GM18873 (cell line): ENCODE measurements around the gene ERVV-1.
"Not testable (repeated sequence)": the region's sequence is repeated elsewhere in the genome, so short reads cannot be mapped to it uniquely, and the experiment has no call there.

ENCODE experiments used
- ATAC-seq: cut with Tn5 transposase; IDR thresholded peaks from one replicate; pipeline ENCODE4 v1.9.1; 2021; ENCODE audit warnings: mild to moderate bottlenecking, moderate library complexity, moderate number of reproducible peaks; ENCODE audit not compliant: unreplicated experiment, low FRiP score

ERVV-1 gene, protein sequence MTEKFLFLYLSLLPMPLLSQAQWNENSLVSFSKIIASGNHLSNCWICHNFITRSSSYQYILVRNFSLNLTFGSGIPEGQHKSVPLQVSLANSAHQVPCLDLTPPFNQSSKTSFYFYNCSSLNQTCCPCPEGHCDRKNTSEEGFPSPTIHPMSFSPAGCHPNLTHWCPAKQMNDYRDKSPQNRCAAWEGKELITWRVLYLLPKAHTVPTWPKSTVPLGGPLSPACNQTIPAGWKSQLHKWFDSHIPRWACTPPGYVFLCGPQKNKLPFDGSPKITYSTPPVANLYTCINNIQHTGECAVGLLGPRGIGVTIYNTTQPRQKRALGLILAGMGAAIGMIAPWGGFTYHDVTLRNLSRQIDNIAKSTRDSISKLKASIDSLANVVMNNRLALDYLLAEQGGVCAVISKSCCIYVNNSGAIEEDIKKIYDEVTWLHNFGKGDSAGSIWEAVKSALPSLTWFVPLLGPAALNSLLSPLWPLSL

GRCh38 chr19:53013621-53014020, at the start of gene ERVV-1:
ERVV-1 (plus strand) TSS chr19:53013921; CDS start chr19:53014091, 170 bp downstream.
- ATAC-seq = no peak

DNA sequence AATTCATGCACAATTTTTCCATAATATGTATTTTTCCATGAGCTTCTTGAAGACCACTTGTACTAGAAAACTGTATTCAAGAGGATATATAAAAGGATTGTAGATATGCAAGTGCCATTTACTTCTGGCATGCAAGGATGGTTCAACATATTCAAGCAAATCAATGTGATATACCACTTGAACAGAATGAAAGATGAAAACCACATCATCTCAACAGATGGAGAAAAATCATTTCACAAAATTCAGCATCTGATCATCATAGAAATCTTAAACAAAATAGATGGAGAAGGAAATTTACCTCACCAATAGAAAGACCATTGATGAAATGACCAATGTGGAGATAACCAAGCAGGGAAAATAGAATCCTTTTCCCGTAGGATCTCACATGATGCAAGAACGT, 45.9 kb upstream of the ERVV-1 start:
- no peak for ATAC-seq

DNA sequence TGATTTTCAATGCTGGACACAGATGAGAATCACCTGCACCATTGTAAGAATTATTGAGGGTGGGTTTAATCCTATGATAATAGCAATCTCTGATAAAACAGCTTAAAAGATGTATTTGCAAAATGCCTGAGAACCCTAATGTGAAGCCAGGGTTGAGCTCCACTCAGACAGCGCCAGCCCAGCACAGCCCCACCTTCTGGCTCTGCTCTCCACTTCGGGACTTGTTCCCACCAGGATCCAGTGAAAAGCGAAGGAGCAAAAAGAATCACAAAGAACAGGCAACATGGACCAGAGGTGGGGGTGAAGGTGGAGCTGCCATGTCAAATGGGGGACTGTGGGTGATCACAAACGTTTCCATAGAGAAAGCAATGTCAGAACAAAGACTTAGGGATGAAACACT, 32.4 kb upstream of the ERVV-1 start:
- no peak for ATAC-seq

- ATAC-seq = not testable (repeated sequence)
Observed at GRCh38 chr19:52983167-52983566, 30.6 kb upstream of the ERVV-1 start.

DNA sequence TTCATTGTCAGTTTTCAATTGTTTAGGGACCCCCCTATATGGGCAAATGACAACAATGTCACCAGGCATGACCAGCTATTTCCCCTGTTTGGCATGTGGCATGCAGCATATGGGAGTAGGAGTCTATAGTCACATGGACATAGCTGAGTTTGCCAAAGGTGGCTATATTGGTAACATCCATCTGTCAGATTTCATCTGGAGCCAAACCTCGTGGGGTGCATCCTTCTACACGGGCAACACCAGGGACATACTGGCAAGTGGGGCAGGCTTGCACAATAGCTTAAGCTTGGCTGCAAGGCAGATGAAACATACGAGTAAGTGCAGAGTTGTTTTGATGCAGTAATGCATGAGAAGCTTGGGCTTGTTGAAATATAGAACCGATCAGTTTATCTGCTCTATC, 26.5 kb upstream of the ERVV-1 start:
- ATAC-seq = no peak

GRCh38 chr19:52988506-52988905, 25.2 kb upstream of the ERVV-1 start:
- no peak for ATAC-seq

DNA sequence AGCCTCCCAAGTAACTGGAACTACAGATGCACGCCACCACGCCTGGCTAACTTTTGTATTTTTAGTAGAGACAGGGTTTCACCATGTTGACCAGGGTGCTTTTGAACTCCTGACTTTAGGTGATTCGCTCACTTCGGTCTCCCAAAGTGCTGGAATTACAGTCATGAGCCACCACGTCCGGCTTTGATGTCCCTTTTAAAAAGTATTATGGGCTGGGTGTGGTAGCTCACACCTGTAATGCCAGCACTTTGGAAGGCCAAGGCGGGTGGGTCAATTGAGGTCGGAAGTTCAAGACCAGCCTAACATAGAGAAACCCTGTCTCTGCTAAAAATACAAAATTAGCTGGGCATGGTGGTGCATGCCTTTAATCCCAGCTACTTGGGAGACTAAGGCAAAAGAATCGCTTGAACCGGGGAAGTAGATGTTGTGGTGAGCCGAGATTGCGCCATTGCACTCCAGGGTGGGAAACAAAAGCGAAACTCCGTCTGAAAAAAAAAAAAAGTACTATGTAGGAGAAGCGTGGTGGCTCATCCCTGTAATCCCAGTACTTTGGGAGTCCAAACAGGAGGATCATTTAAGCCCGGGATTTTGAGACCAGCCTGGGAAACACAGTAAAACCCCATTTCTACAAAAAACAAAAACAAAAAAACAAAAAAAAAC, 22.8 kb upstream of the ERVV-1 start:
- no peak for ATAC-seq

DNA sequence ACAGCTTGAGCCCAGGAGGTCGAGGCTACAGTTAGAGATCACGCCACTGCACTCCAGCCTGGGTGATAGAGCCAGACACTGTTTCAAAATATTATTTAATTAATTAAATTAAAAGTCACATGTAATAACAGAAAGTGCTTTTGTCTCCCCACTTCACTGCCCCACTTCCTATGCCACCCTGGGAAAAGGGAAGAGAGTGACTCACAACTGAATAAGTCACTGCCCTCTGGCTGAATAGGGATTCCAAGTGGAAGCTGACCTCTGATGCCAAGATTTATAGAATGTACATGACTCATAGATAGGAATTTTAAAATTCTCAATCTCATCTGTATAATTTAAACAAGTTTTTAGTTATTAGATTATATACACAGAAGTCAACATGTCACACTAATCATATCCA, 22.2 kb upstream of the ERVV-1 start:
- no peak for ATAC-seq

- ATAC-seq = no peak
Observed at GRCh38 chr19:52992109-52993004, 21.4 kb upstream of the ERVV-1 start.

GRCh38 chr19:52993342-52994178, 20.2 kb upstream of the ERVV-1 start:
- ATAC-seq = no peak

DNA sequence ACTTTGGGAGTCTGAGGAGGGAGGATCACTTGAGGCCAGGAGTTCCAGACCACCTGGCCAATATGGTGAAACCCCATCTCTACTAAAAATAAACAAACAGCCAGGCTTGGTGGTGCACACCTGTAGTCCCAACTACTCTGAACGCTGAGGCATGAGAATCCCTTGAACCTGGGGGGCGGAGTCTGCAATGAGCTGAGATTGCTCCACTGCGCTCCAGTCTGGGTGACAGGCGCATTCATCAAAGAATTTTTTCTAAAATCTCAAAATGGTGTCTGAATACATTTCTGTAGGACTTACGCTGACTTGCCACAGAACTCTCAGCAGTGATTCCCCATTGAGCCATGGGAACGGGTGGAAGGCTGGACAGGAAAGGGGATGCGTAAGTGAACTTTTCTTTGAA, 18.0 kb upstream of the ERVV-1 start:
- no peak for ATAC-seq

DNA sequence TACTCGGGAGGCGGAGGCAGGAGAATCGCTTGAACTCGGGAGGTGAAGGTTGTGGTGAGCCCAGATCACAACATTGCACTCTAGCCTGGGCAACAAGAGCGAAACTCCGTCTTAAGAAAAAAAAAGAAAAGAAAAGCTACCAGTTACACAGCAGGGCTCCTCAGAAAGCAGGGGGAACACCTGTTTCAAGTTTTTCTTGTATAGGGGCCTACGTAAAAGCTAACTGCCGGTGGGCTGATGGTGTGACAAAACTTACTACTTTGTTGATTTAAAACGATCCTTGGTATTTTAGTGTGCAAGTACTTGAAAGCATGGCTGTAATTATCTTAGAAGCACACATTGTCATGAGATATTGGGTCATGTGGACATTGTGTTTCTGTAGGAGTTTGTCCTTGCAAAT, 15.7 kb upstream of the ERVV-1 start:
- no peak for ATAC-seq

GRCh38 chr19:53002479-53002878, 11.2 kb upstream of the ERVV-1 start:
- ATAC-seq = no peak

GRCh38 chr19:53004242-53004641, 9.5 kb upstream of the ERVV-1 start:
- no peak for ATAC-seq

DNA sequence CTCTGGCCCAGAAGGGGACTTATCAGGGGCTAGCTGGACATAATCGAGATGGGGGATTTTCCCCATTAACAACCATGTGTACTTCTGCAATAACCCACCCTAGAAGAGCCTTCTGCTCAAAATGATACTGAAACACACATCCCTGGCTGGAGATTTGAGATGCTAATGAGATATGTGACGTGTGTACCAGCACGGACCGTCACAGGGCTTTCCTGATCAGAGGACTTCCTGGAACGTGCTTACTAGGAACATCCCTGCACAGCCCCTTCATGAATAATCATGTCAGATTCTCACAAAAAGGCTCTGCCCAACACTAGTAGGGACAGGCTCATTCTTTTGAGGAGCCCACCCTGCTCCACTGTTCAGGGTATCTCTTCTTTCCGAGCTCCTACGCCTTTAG, 6.5 kb upstream of the ERVV-1 start:
- no peak for ATAC-seq

GRCh38 chr19:53007606-53008005, 6.1 kb upstream of the ERVV-1 start:
- no peak for ATAC-seq

DNA sequence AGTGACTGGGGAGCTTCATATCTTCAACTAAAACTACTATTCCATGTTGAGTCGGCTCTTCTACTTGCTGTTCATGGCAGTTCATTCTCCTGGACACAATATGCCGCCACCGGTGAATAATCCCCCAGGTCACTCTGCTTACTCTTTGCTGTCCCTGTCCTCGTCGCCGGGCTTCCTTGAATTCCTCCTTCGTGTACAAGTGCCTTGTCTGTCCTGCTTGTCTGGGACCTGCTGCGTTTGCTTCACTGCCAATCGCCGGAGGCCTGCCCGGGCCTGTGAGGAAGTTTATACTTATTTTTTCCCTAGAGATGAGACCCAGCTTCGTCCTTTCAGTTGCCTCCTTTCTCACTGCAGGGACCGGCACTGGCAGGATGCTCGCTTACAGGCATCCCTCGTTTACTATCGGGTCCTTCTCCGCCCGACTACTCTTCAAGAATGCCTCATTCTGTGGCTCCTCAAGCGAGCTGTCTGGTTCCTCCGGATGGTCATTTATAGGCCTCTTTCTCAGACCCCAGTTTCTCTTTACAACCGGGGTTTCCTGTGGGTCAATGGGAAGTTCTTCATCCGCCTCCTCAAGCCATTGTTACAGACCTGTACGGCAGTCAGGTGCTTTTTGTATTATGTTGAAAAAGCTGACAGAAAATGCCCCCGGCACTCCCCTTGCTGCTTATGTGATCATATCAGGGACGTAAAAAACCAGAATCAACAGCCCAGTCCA, 5.5 kb upstream of the ERVV-1 start:
- ATAC-seq = no peak

DNA sequence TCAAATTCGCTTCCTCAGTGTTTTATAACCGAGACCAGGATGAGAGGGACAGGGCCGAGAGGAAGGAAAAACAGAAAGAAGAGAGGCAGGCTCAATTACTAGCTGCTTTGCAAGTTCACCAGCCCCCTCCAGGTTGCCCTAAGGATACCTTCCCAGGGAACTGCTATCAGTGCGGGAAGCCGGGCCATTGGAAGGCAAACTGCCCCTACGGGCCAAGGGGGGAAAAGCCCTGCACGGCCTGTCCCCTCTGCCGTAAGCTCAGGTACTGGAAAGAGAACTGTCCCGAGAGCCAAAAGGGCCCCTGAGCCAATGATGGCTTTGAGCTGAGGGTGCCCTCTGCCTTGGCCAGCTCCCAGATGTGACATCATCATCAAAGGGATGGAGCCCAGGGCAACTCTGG, 3.2 kb upstream of the ERVV-1 start:
- ATAC-seq = no peak

- ATAC-seq = no peak
Observed at GRCh38 chr19:53012006-53012405, 1.7 kb upstream of the ERVV-1 start.
